CD4-positive, alpha-beta memory T cell (primary cell): ENCODE measurements around the gene UROS. TPM values are rescaled to one million over a fixed set of nuclear protein-coding genes. Genes with fewer than 3 reads are reported as not detected.

Source experiments
- CTCF ChIA-PET: fragments of 350-600 bp; sonication (Branson Sonifier 250); formaldehyde crosslinking; loops from one replicate; lab custom pipeline; 2021; ENCODE audit warnings: inconsistent platforms; ENCODE audit not compliant: partially characterized antibody; lab: Charles Lee
- POLR2A ChIA-PET: fragments of 350-600 bp; sonication (Branson Sonifier 250); formaldehyde crosslinking; loops from one replicate; lab custom pipeline; 2021; ENCODE audit not compliant: partially characterized antibody; lab: Charles Lee
- DNase-seq, 5 donors: peaks; one replicate each; pipeline versions ENCODE4 v3.0.0 to v3.0.0-alpha.2; 2020 to 2022; ENCODE audit warnings: mixed read lengths in 1 of 5
- H3K27ac ChIP-seq: one replicate; pipeline ENCODE4 v1.7.0; 2013; ENCODE audit warnings: low read depth, low read length
- H3K27me3 ChIP-seq: 2 replicates; pipeline ENCODE4 v1.7.0; 2013; ENCODE audit warnings: mild to moderate bottlenecking, low read length, moderate library complexity; ENCODE audit not compliant: insufficient read depth
- H3K36me3 ChIP-seq: 2 replicates; pipeline ENCODE4 v1.7.0; 2013; ENCODE audit warnings: mild to moderate bottlenecking, low read length, moderate library complexity; ENCODE audit not compliant: insufficient read depth
- H3K4me1 ChIP-seq: 2 replicates; pipeline ENCODE4 v1.7.0; 2013; ENCODE audit warnings: mild to moderate bottlenecking, low read length, moderate library complexity; ENCODE audit not compliant: insufficient read depth
- H3K4me3 ChIP-seq, 2 donors: one replicate each; pipeline ENCODE4 v1.7.0; 2013; ENCODE audit warnings: low read length in 2 of 2, mild to moderate bottlenecking in 1 of 2
- H3K9me3 ChIP-seq, 2 donors: one replicate each; pipeline ENCODE4 v1.7.0; 2013; ENCODE audit warnings: low read length in 2 of 2, control low read depth in 1 of 2; ENCODE audit not compliant: control insufficient read depth in 1 of 2
- H3K27ac Mint-ChIP-seq, 7 donors: one replicate each; pipeline ENCODE4 v1.8.0; 2020 to 2021; ENCODE audit warnings: mixed read lengths in 7 of 7, mild to moderate bottlenecking in 6 of 7, inconsistent platforms in 3 of 7, moderate library complexity in 3 of 7
- H3K27me3 Mint-ChIP-seq, 2 donors: one replicate each; pipeline ENCODE4 v1.8.0; 2020 to 2021; ENCODE audit warnings: mixed read lengths in 2 of 2
- H3K36me3 Mint-ChIP-seq, 2 donors: one replicate each; pipeline ENCODE4 v1.8.0; 2020 to 2021; ENCODE audit warnings: mixed read lengths in 2 of 2, inconsistent platforms in 1 of 2, mild to moderate bottlenecking in 1 of 2
- H3K4me1 Mint-ChIP-seq, 4 donors: one replicate each; pipeline ENCODE4 v1.8.0; 2020 to 2021; ENCODE audit warnings: mixed read lengths in 4 of 4, mild to moderate bottlenecking in 1 of 4
- H3K4me3 Mint-ChIP-seq, 8 donors: one replicate each; pipeline ENCODE4 v1.8.0; 2020 to 2021; ENCODE audit warnings: mixed read lengths in 8 of 8, mild to moderate bottlenecking in 7 of 8, moderate library complexity in 6 of 8, inconsistent platforms in 3 of 8
- H3K9me3 Mint-ChIP-seq, 8 donors: one replicate each; pipeline ENCODE4 v1.8.0; 2020 to 2021; ENCODE audit warnings: mixed read lengths in 8 of 8, mild to moderate bottlenecking in 5 of 8, inconsistent platforms in 3 of 8, moderate library complexity in 1 of 8
- intact Hi-C: fragments of 100-400 bp; cut with micrococcal nuclease; formaldehyde crosslinking; loops from one replicate; pipeline ENCODE4 v1.15.1; 2023
- polyA plus RNA-seq, 2 donors: library from polyadenylated mRNA; unstranded; fragments of 300-500 nt; fragmentation: Illumina TruSeq; gene quantifications; one replicate each; pipeline ENCODE4 v1.2.3, GENCODE V29; 2021
- total RNA-seq, 2 experiments: library from RNA; stranded (reverse); gene quantifications; one replicate each; pipeline ENCODE4 v1.2.3, GENCODE V29; 2021

UROS gene
- total and polyA plus RNA-seq, 4 experiments from 2014 or later = 38.8 to 69.8 (median 48.6) TPM

- POLR2A ChIA-PET = interaction anchor here (1.1 kb wide), 1 partner anchor 35 kb away, joined by 3 read pairs; the partner anchor contains the start of genes BCCIP and UROS
- H3K36me3 Mint-ChIP-seq = peaks cover 27 to 35% of the 10 kb centered on the region in 2 donors
These were observed 34.7 kb downstream of the UROS start for GRCh38 chr10:125788156-125789034.

GRCh38 chr10:125785791-125786190, 37.3 kb downstream of the UROS start:
- no peaks in the 10 kb centered on the region for H3K27me3 Mint-ChIP-seq
- H3K9me3 ChIP-seq = no peaks in the 10 kb centered on the region
- no peak overlapping the region for H3K27ac Mint-ChIP-seq
- no peaks in the 10 kb centered on the region for H3K27me3 ChIP-seq
- H3K9me3 Mint-ChIP-seq = no peaks in the 10 kb centered on the region
- H3K27ac ChIP-seq = no peak overlapping the region
- H3K4me1 ChIP-seq = peaks cover 17% of the 10 kb centered on the region
- POLR2A ChIA-PET = no interaction called here
- H3K4me1 Mint-ChIP-seq = peaks cover 14 to 36% (median 24%) of the 10 kb centered on the region in 4 donors
- no peak overlapping the region for H3K4me3 Mint-ChIP-seq
- intact Hi-C loops = no loop called here
- no peak for DNase-seq
- peaks cover 4% of the 10 kb centered on the region for H3K36me3 ChIP-seq
- CTCF ChIA-PET = no interaction called here
- peaks cover 11 to 15% of the 10 kb centered on the region in 2 donors for H3K36me3 Mint-ChIP-seq
- H3K4me3 ChIP-seq = no peak overlapping the region

More at GRCh38 chr10:125788156-125789034, 34.7 kb downstream of the UROS start:
- Histone ChIP-seq H3K27ac (no peak overlapping the region), H3K9me3 (no peaks in the 10 kb centered on the region), H3K4me1 (peaks cover 17% of the 10 kb centered on the region), H3K4me3 (no peak overlapping the region), H3K36me3 (peaks cover 10% of the 10 kb centered on the region), H3K27me3 (no peaks in the 10 kb centered on the region)
- Mint-ChIP-seq H3K9me3 (no peaks in the 10 kb centered on the region), H3K4me3 (peak overlapping the region in 3 of 8 donors; percentile 8 to 53 (median 24)), H3K4me1 (peaks cover 14 to 36% (median 24%) of the 10 kb centered on the region in 4 donors), H3K27ac (peak overlapping the region; percentile 70 to 86 (median 77)), H3K27me3 (no peaks in the 10 kb centered on the region)
- CTCF ChIA-PET = no interaction called here
- intact Hi-C loops = no loop called here
- DNase-seq = peak in 1 of 5 donors; percentile 2

- ChIA-PET POLR2A (no interaction called here), CTCF (no interaction called here)
- Histone ChIP-seq H3K27ac (no peak overlapping the region), H3K4me3 (no peak overlapping the region), H3K27me3 (no peaks in the 10 kb centered on the region), H3K36me3 (peaks cover 4% of the 10 kb centered on the region), H3K4me1 (peaks cover 15% of the 10 kb centered on the region), H3K9me3 (no peaks in the 10 kb centered on the region)
- peaks cover 12 to 26% (median 17%) of the 10 kb centered on the region in 4 donors for H3K4me1 Mint-ChIP-seq
- DNase-seq = no peak
- H3K27ac Mint-ChIP-seq = peak overlapping the region in 1 of 7 donors; percentile 13
- no peaks in the 10 kb centered on the region for H3K9me3 Mint-ChIP-seq
- peaks cover 7 to 11% of the 10 kb centered on the region in 2 donors for H3K36me3 Mint-ChIP-seq
- H3K4me3 Mint-ChIP-seq = no peak overlapping the region
- H3K27me3 Mint-ChIP-seq = peaks cover 0 to 2% of the 10 kb centered on the region in 2 donors
- intact Hi-C loops = no loop called here
These were observed 39.1 kb downstream of the UROS start for GRCh38 chr10:125783957-125784356.

GRCh38 chr10:125783408-125783807, 39.6 kb downstream of the UROS start:
- Histone ChIP-seq H3K36me3 (peaks cover 4% of the 10 kb centered on the region), H3K4me1 (peaks cover 9% of the 10 kb centered on the region), H3K9me3 (no peaks in the 10 kb centered on the region), H3K27me3 (no peaks in the 10 kb centered on the region), H3K4me3 (no peak overlapping the region), H3K27ac (no peak overlapping the region)
- intact Hi-C loops = no loop called here
- Mint-ChIP-seq H3K36me3 (peaks cover 5 to 11% of the 10 kb centered on the region in 2 donors), H3K4me1 (peaks cover 11 to 20% (median 12%) of the 10 kb centered on the region in 4 donors), H3K27ac (no peak overlapping the region), H3K4me3 (no peak overlapping the region), H3K9me3 (no peaks in the 10 kb centered on the region), H3K27me3 (peaks cover 0 to 2% of the 10 kb centered on the region in 2 donors)
- DNase-seq = no peak
- ChIA-PET CTCF (no interaction called here), POLR2A (no interaction called here)

GRCh38 chr10:125782616-125783015, 40.4 kb downstream of the UROS start:
- intact Hi-C loops = no loop called here
- ChIA-PET CTCF (no interaction called here), POLR2A (no interaction called here)
- H3K36me3 Mint-ChIP-seq = peaks cover 0 to 11% of the 10 kb centered on the region in 2 donors
- H3K9me3 Mint-ChIP-seq = no peaks in the 10 kb centered on the region
- peaks cover 1% of the 10 kb centered on the region for H3K4me1 ChIP-seq
- H3K9me3 ChIP-seq = no peaks in the 10 kb centered on the region
- peaks cover 3 to 12% (median 5%) of the 10 kb centered on the region in 4 donors for H3K4me1 Mint-ChIP-seq
- no peak for DNase-seq
- peaks cover 4% of the 10 kb centered on the region for H3K36me3 ChIP-seq
- H3K27me3 Mint-ChIP-seq = peaks cover 0 to 2% of the 10 kb centered on the region in 2 donors
- no peak overlapping the region for H3K4me3 Mint-ChIP-seq
- H3K27me3 ChIP-seq = no peaks in the 10 kb centered on the region
- no peak overlapping the region for H3K4me3 ChIP-seq
- H3K27ac ChIP-seq = no peak overlapping the region
- no peak overlapping the region for H3K27ac Mint-ChIP-seq

GRCh38 chr10:125782054-125782453, 41.0 kb downstream of the UROS start:
- H3K27me3 Mint-ChIP-seq = peaks cover 0 to 2% of the 10 kb centered on the region in 2 donors
- CTCF ChIA-PET = no interaction called here
- peaks cover 0 to 8% of the 10 kb centered on the region in 2 donors for H3K36me3 Mint-ChIP-seq

GRCh38 chr10:125781374-125781773, 41.7 kb downstream of the UROS start:
- Mint-ChIP-seq H3K27me3 (peaks cover 0 to 2% of the 10 kb centered on the region in 2 donors), H3K27ac (no peak overlapping the region), H3K9me3 (no peaks in the 10 kb centered on the region), H3K36me3 (peaks cover 0 to 7% of the 10 kb centered on the region in 2 donors), H3K4me1 (peaks cover 0 to under 1% (median 0%) of the 10 kb centered on the region in 4 donors), H3K4me3 (no peak overlapping the region)
- Histone ChIP-seq H3K27ac (no peak overlapping the region), H3K4me1 (no peaks in the 10 kb centered on the region), H3K27me3 (no peaks in the 10 kb centered on the region), H3K4me3 (no peak overlapping the region), H3K36me3 (no peaks in the 10 kb centered on the region), H3K9me3 (no peaks in the 10 kb centered on the region)
- DNase-seq = no peak
- ChIA-PET CTCF (no interaction called here), POLR2A (no interaction called here)
- intact Hi-C loops = no loop called here

More at GRCh38 chr10:125782054-125782453, 41.0 kb downstream of the UROS start:
- Mint-ChIP-seq H3K9me3 (no peaks in the 10 kb centered on the region), H3K27ac (no peak overlapping the region), H3K4me1 (peaks cover 0 to 7% (median under 1%) of the 10 kb centered on the region in 4 donors), H3K4me3 (no peak overlapping the region)
- Histone ChIP-seq H3K27ac (no peak overlapping the region), H3K9me3 (no peaks in the 10 kb centered on the region), H3K27me3 (no peaks in the 10 kb centered on the region), H3K4me3 (no peak overlapping the region), H3K4me1 (no peaks in the 10 kb centered on the region), H3K36me3 (peaks cover 2% of the 10 kb centered on the region)
- intact Hi-C loops = no loop called here
- no peak for DNase-seq
- POLR2A ChIA-PET = no interaction called here
